ENCODE data around the gene WNT11. TPM values are rescaled to one million over a fixed set of nuclear protein-coding genes. Genes with fewer than 3 reads are reported as not detected.

The WNT11 gene
- polyA plus RNA-seq, 1 of the 3 experiments (the other 2 are of a cell fraction), result 0.43 TPM

- no peaks in the 10 kb centered on the region for H3K27me3 ChIP-seq (ENCODE audit: insufficient read depth)
- H3K4me1 ChIP-seq (ENCODE audit: control insufficient read depth in 1 of 2, insufficient read depth in 2 of 2, low read depth in 1 of 2, low read length in 1 of 2), result peaks cover 0 to 49% of the 10 kb centered on the region in 2 experiments; a peak in 2 of 4 replicates
- TF ChIP-seq EP300 (IDR thresholded peaks at IDR 0.05; ENCODE audit: borderline replicate concordance in 1 of 2, low read depth in 1 of 2, low read length in 1 of 2), result no peak
- TF ChIP-seq USF1 (IDR thresholded peaks at IDR 0.05; ENCODE audit: borderline replicate concordance, low read depth), result no peak
- TF ChIP-seq NFIC (IDR thresholded peaks at IDR 0.05; ENCODE audit: borderline replicate concordance), result no peak
- TF ChIP-seq SIN3A (IDR thresholded peaks at IDR 0.05; ENCODE audit: borderline replicate concordance, low read depth, low read length), result no peak
- no peak for TF ChIP-seq USF2 (IDR thresholded peaks at IDR 0.05; ENCODE audit: borderline replicate concordance, low read depth, low read length)
- no peak for TF ChIP-seq SMC3 (IDR thresholded peaks at IDR 0.05; ENCODE audit: low read depth, low read length)
- TF ChIP-seq CTCF (IDR thresholded peaks at IDR 0.05), result no peak
- no peak for TF ChIP-seq REST (IDR thresholded peaks at IDR 0.05; ENCODE audit: low read depth, low read length)
- TF ChIP-seq RXRA (IDR thresholded peaks at IDR 0.05; ENCODE audit: borderline replicate concordance, low read depth), result no peak
- no peak for TF ChIP-seq FOXM1 (IDR thresholded peaks at IDR 0.05; ENCODE audit: low read depth)
- TF ChIP-seq YY1 (IDR thresholded peaks at IDR 0.05; ENCODE audit: low read depth), result no peak
- TF ChIP-seq FOSL2 (IDR thresholded peaks at IDR 0.05; ENCODE audit: borderline replicate concordance, low read depth), result no peak
- TF ChIP-seq ELF1 (IDR thresholded peaks at IDR 0.05), result no peak
- no peak for TF ChIP-seq ZBTB33 (IDR thresholded peaks at IDR 0.05; ENCODE audit: borderline replicate concordance, low read depth)
- TF ChIP-seq TEAD4 (IDR thresholded peaks at IDR 0.05; ENCODE audit: borderline replicate concordance, insufficient read depth), result no peak
- no peak for TF ChIP-seq CHD2 (IDR thresholded peaks at IDR 0.05; ENCODE audit: low read length, partially characterized antibody)
- TF ChIP-seq MXI1 (IDR thresholded peaks at IDR 0.05; ENCODE audit: low read depth, low read length), result no peak
- no peak for TF ChIP-seq PBX3 (IDR thresholded peaks at IDR 0.05)
- ChIA-PET CTCF (no interaction called here), POLR2A (no interaction called here)
- H3K4me2 ChIP-seq, result no peak overlapping the region
- H3K36me3 ChIP-seq (replicated peaks in 1 of 2; ENCODE audit: control insufficient read depth in 1 of 2, insufficient read depth in 2 of 2, low read length in 1 of 2), result no peaks in the 10 kb centered on the region
- WGBS (ENCODE audit: low lambda C conversion rate), result 73% methylated on average over 6 of the region's 6 CpGs
- no peak overlapping the region for H3K4me3 ChIP-seq (ENCODE audit: low read depth in 2 of 2, low read length in 1 of 2)
- no peak overlapping the region for H2AFZ ChIP-seq (ENCODE audit: low read depth)
- H3K9me2 ChIP-seq, result no peaks in the 10 kb centered on the region
- H3F3A ChIP-seq (replicated peaks; ENCODE audit: insufficient read depth), result no peaks in the 10 kb centered on the region
- no peak overlapping the region for H3K9ac ChIP-seq
- no peaks in the 10 kb centered on the region for H4K20me1 ChIP-seq (ENCODE audit: insufficient read depth)
- H3K27ac ChIP-seq (ENCODE audit: low read depth in 2 of 2, low read length in 1 of 2), result no peak overlapping the region
- H3K9me3 ChIP-seq, result no peaks in the 10 kb centered on the region
- no peak for DNase-seq
- no peaks in the 10 kb centered on the region for H3K79me2 ChIP-seq (ENCODE audit: insufficient read depth)
Observed at GRCh38 chr11:76153571-76153923, 52.8 kb downstream of the WNT11 start.
